IPS DF 6.9 (cell line): ENCODE measurements around the gene ANGPTL4.

Experiments
- DNase-seq: peaks from one replicate; pipeline ENCODE4 v3.0.0-alpha.2; 2013; ENCODE audit warnings: low read depth, low spot score
- H3K27ac ChIP-seq: one replicate; pipeline ENCODE4 v1.5.1; 2013; ENCODE audit warnings: low read length, control low read depth
- H3K27me3 ChIP-seq: 2 replicates; pipeline ENCODE4 v1.6.1; 2013; ENCODE audit warnings: mild to moderate bottlenecking, low read length; ENCODE audit not compliant: control insufficient read depth, insufficient read depth
- H3K36me3 ChIP-seq: 2 replicates; pipeline ENCODE4 v1.6.1; 2013; ENCODE audit warnings: low read length; ENCODE audit not compliant: control insufficient read depth, insufficient read depth
- H3K4me1 ChIP-seq: 2 replicates; pipeline ENCODE4 v1.6.1; 2013; ENCODE audit warnings: low read length; ENCODE audit not compliant: control insufficient read depth, insufficient read depth
- H3K4me3 ChIP-seq: 2 replicates; pipeline ENCODE4 v1.5.1; 2013; ENCODE audit warnings: mild to moderate bottlenecking, low read length
- H3K9me3 ChIP-seq: 2 replicates; pipeline ENCODE4 v1.6.1; 2013; ENCODE audit warnings: low read length, inconsistent platforms; ENCODE audit not compliant: control insufficient read depth, insufficient read depth
- WGBS: extraction: QIAGEN DNeasy Blood & Tissue Kit; methylation state at CpG from one replicate; pipeline ENCODE4 v1.1.7; 2013; ENCODE audit warnings: mixed read lengths, missing lambda C conversion rate; ENCODE audit not compliant: insufficient read length, insufficient coverage; 5-methylcytosine and 5-hydroxymethylcytosine counted together

The ANGPTL4 gene

DNA sequence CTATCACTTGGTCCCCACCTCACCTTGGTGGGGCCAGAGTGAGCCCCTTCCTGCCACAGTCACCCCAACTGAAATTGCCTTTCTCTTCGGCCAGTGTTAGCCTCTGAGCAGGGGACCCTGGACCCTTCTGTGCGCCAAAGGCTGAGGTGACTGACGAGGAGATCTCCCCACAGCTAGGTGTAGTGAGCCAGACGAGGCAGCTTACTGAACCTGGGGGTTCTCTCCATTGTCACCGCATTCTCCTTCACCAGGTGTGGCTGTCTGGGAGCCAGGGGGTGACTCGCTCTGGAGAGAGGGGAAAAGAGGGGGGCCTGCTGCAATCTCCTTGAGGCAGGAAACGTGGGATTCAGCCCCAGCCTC, 41.3 kb upstream of the ANGPTL4 start:
- H3K36me3 ChIP-seq: peaks cover 12% of the 10 kb centered on the region
- H3K9me3 ChIP-seq: no peaks in the 10 kb centered on the region
- DNase-seq: no peak
- no peak overlapping the region for H3K27ac ChIP-seq
- H3K27me3 ChIP-seq: no peaks in the 10 kb centered on the region
- H3K4me1 ChIP-seq: peaks cover 5% of the 10 kb centered on the region
- no CpG with 5 or more reads among the region's 7 CpGs for WGBS
- peak overlapping the region; percentile 89; the same call in 1 of the 2 replicates for H3K4me3 ChIP-seq

DNA sequence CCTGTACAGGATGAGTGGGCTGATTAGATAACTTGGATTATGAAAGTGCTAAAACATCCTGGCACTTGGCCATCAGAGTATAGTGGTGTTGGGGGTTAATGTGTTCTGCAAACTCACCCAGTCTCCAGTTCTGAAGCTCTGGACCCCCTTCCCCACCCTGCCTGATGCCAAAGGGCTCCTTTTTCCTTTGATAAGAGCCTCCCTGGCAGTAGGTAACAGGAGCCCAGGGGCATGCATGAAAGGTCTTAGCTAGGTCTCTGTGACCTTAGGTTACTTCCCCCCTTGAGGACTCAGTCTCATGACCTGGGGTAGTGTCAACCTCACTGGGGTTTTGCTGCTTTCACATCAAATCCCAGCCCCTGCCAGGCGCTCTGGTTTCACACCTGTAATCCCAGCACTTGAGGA, 40.2 kb upstream of the ANGPTL4 start:
- Histone ChIP-seq H3K4me1 (peaks cover 5% of the 10 kb centered on the region), H3K36me3 (peaks cover 12% of the 10 kb centered on the region), H3K4me3 (no peak overlapping the region), H3K9me3 (no peaks in the 10 kb centered on the region), H3K27ac (no peak overlapping the region), H3K27me3 (no peaks in the 10 kb centered on the region)
- no peak for DNase-seq
- WGBS: no CpG with 5 or more reads among the region's 1 CpG

DNA sequence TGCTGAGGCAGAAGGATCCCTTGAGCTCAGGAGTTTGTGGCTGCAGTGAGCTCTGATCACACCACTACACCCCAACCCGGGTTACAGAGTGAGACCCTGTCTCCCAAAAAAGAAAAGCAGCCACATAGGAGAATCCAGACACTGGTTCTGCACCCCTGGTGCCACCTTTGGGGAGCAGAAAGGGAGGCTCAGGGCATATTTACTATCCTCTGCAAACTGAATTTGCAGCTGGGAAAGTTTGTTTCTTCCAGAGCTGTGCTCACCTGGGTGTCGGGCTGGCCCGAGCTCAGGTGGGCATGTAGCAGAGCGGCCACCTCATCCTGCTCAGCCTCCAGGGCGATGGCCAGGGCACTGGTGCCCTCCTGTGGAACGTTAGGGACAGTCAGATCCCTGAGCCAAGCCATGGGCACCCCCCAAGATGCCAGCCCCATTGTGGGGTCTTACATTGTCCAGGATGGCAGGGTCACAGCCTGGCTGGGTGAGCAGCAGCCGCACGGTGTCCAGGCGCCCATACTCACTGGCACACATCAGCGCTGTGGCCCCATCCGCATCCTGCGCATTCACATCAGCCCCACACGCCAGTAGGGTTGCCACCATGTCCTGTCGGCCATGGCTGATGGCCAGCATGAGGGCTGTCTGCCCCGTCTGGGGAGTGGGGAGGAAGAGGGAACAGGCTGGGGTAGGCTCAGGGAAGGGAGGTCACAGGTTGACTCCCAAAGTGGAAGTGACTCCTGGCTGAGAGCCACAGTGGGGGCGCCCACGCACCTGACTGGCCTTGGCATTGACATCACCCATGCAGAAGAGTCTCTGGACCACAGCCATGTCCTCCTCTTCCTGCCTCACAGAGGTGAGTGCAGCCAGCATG, 39.5 kb upstream of the ANGPTL4 start:
- Histone ChIP-seq H3K9me3 (no peaks in the 10 kb centered on the region), H3K36me3 (peaks cover 12% of the 10 kb centered on the region), H3K27me3 (no peaks in the 10 kb centered on the region), H3K4me1 (peaks cover 5% of the 10 kb centered on the region), H3K4me3 (no peak overlapping the region), H3K27ac (no peak overlapping the region)
- no peak for DNase-seq
- WGBS: no CpG with 5 or more reads among the region's 17 CpGs

DNA sequence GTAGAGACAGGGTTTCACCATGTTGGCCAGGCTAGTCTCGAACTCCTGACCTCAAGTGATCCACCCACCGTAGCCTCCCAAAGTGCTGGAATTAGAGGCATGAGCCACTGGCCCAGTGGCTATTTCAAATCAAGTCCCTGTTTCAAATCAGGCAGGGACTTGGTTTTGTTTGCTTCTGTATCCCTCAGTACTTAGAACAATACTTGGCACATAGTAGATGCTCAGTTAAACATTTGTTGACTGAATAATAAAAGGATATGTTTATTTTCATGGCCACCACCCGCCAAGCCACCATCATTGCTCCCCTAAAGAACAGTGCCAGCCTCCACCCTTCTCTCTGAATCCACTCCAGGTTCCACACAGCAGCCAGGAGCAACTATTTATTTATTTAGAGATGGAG, 38.5 kb upstream of the ANGPTL4 start:
- no peak overlapping the region for H3K4me3 ChIP-seq
- peaks cover 5% of the 10 kb centered on the region for H3K4me1 ChIP-seq
- H3K9me3 ChIP-seq: no peaks in the 10 kb centered on the region
- peaks cover 12% of the 10 kb centered on the region for H3K36me3 ChIP-seq
- no peaks in the 10 kb centered on the region for H3K27me3 ChIP-seq
- no peak overlapping the region for H3K27ac ChIP-seq
- DNase-seq: no peak
- no CpG with 5 or more reads among the region's 3 CpGs for WGBS

DNA sequence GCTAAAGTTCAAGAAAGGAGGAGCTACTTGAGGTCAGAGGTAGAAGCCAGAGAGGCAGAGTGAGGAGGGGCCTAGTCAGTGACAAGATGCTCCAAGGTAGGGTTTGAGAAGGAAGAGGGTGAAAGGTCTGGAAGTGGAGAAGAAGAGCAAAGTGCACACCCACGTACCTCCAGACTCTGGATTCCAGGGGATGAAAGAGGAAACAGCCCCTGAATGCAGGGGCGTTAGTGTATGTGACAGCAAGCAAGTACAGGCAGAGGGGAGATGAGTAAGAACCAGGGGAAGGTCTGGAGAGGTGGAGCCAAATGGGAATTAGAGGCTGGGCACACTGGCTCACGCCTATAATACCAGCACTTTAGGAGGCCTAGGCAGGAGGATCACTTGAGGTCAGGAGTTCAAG, 34.0 kb upstream of the ANGPTL4 start:
- no peaks in the 10 kb centered on the region for H3K36me3 ChIP-seq
- H3K4me1 ChIP-seq: peaks cover 1% of the 10 kb centered on the region; the same call in 1 of the 2 replicates
- no peaks in the 10 kb centered on the region for H3K9me3 ChIP-seq
- H3K4me3 ChIP-seq: no peak overlapping the region
- H3K27ac ChIP-seq: no peak overlapping the region
- peaks cover 15% of the 10 kb centered on the region for H3K27me3 ChIP-seq
- DNase-seq: no peak
- no CpG with 5 or more reads among the region's 3 CpGs for WGBS

DNA sequence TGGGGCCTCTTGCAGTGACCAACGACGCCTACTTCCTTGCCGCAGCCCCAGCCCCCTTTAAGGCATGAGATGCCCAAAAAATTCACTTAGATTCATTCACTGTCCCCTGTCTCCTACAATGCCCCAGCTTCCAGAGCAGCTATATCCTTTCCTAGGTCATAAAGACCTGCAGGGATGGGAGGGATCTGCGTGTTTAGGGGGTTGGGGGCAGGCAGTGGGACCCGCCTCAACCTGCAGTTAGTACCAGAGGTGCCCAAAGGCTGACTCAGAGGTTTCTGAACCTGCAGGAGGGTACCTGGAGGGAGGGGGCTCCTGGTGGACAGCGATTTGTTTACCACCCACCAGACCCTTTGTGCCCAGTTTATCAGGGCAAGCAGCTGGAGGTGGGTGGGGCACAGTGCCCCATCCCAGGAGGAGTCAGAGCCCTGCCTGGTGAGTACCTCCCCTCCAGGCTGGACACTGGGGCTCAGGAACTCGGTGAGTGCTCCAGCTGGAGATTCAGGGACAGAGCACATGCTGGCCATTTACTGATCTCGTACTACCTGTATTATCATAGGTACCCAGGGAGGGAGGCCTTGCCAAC, 32.6 kb upstream of the ANGPTL4 start:
- H3K27ac ChIP-seq: no peak overlapping the region
- no peaks in the 10 kb centered on the region for H3K9me3 ChIP-seq
- DNase-seq: no peak
- no CpG with 5 or more reads among the region's 8 CpGs for WGBS
- no peak overlapping the region for H3K4me3 ChIP-seq
- H3K27me3 ChIP-seq: peaks cover 15% of the 10 kb centered on the region
- peaks cover 1% of the 10 kb centered on the region; the same call in 1 of the 2 replicates for H3K4me1 ChIP-seq
- no peaks in the 10 kb centered on the region for H3K36me3 ChIP-seq

DNA sequence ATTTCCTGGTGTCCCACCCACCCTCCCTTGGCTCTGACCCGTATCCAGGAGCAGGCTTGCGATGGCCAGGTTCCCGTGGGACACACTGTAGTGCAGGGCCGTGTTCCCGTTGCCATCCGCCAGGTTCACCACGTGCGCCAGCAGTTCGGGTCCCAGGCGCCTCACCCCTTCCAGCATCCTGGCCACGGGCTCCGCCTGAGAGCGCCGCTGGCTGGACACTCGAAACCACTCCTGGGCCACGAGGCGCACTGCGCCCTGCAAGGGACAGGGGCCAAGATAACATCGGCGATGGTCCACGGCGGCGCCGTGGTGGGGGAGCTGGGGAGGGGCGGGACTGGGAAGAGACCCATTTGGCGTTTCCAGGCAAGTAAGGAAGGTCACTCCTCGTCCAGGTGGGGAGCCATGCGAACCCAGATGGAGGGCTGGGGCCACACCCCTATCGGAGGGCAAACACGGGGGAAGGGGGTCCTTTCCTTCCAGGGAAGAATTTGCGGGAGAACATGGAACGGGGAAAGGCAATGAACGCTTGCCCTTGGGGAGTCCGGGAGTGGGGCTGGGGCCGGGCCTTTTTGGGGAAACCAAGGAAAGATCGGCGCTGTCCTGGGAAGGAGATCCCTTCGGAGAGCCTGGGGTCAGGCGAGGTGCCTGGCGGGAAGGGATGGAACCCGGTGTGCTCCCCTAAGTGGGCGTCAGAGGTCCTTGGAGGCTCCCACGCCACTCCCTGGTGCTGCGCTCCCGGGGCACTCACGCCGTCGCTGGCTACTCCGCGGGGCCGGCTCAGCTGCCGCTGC, 30.8 kb upstream of the ANGPTL4 start:
- H3K27me3 ChIP-seq: peaks cover 15% of the 10 kb centered on the region
- H3K36me3 ChIP-seq: no peaks in the 10 kb centered on the region
- no peaks in the 10 kb centered on the region for H3K9me3 ChIP-seq
- no peak for DNase-seq
- WGBS: no CpG with 5 or more reads among the region's 52 CpGs
- H3K27ac ChIP-seq: no peak overlapping the region
- H3K4me1 ChIP-seq: peaks cover 1% of the 10 kb centered on the region; the same call in 1 of the 2 replicates
- peak overlapping the region; percentile 27; the same call in 1 of the 2 replicates for H3K4me3 ChIP-seq

DNA sequence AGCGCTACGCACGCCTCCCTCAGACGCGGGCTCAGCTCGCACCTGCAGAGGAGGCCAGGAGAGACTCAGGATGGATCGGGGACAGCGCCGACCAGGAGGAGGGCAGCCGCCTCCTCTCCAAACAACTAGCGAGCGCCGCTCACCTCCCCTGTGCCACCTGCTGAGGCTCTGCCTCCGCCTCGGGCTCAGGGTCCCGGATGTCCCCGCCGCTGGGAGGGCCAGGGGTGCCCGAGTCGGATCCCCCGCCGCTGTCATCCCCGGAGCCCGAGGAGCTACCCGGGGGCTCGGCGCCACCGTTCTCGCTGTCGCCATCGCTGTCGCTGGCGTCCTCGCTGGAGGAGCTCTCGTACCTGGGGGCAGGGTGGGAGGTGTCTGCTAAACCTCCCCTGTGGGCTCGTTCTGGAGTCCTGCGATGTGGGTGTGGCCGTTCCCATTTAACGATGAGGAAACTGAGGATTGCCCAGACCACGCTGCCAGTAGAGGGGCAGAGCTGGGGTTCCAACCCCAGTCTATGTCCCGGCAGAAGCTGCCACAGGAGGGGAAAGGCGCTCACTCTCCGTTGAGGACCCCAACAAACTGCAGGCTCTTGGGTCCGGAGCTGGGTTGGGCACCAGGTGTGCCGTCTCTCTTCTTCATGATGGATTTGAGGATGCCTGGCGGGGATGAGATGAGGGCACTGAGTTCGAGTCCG, 30.0 kb upstream of the ANGPTL4 start:
- no peak overlapping the region for H3K27ac ChIP-seq
- H3K36me3 ChIP-seq: no peaks in the 10 kb centered on the region
- no CpG with 5 or more reads among the region's 48 CpGs for WGBS
- H3K4me1 ChIP-seq: peaks cover 1% of the 10 kb centered on the region; the same call in 1 of the 2 replicates
- H3K27me3 ChIP-seq: peaks cover 15% of the 10 kb centered on the region
- H3K4me3 ChIP-seq: peak overlapping the region; percentile 27; the same call in 1 of the 2 replicates
- H3K9me3 ChIP-seq: no peaks in the 10 kb centered on the region
- DNase-seq: no peak

DNA sequence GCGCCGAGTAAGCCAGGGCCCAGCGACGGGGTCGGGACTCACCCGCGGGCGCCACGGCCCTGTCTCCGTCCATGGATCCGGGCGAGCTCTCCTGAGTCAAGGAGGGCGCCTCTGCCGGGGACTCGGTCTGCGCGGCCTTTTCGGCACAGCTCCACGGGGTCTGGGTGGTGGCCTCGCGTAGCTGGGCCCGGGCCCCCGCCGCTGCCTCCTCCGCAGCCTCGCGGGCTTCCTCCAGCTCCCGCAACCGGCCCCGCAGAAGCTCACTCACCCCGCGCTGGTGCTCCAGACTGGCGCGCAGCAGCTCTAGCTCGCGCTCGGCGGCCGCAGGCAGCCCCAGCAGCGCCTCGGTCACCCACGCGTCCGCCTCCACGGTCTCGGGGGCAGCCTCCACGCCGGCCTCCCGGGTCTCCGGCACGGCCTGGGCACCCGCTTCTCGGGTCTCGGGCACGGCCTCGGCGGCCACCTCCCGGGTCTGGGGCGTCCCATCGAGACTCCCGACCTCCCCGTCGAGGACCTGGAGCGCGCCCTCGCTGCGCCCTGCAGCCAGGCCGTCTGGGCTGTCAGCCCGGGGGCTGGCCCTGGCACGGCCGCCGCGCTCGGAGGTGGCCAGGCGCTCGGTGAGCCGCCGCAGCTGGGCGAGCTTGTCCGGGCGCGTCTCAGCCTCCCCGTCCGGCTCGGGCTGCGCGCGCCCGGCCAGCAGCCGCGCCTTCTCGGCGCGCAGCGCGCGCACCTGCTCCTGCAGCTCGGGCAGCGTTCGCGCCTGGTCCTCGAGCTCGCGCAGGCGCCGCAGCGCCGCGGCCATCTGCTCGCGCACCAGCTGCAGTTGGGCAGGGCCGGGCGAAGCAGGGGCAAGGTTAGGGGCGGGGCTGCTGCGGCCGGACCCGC, 29.3 kb upstream of the ANGPTL4 start:
- H3K4me3 ChIP-seq: peak overlapping the region; percentile 61
- H3K4me1 ChIP-seq: peaks cover 1% of the 10 kb centered on the region; the same call in 1 of the 2 replicates
- WGBS: no CpG with 5 or more reads among the region's 117 CpGs
- peaks cover 15% of the 10 kb centered on the region for H3K27me3 ChIP-seq
- no peaks in the 10 kb centered on the region for H3K9me3 ChIP-seq
- no peak overlapping the region for H3K27ac ChIP-seq
- no peaks in the 10 kb centered on the region for H3K36me3 ChIP-seq
- no peak for DNase-seq
